Osteoblast (primary cell): ENCODE data around the gene AKAP17A. TPM values are rescaled to one million over a fixed set of nuclear protein-coding genes. Genes with fewer than 3 reads are reported as not detected.

Experiments used
- DNase-seq: peaks from one replicate; pipeline ENCODE4 v3.0.0; 2011; ENCODE audit warnings: low spot score, mixed read lengths; ENCODE audit not compliant: insufficient read length; ENCODE audit errors: missing footprints
- H2AFZ ChIP-seq: 2 replicates; pipeline ENCODE4 v1.6.0; 2011; ENCODE audit warnings: mild to moderate bottlenecking, low read length
- H3K27ac ChIP-seq: 2 replicates; pipeline ENCODE4 v1.5.1; 2011; ENCODE audit warnings: mild to moderate bottlenecking, low read depth, low read length, moderate library complexity
- H3K27me3 ChIP-seq: 2 replicates; pipeline ENCODE4 v1.6.0; 2012; ENCODE audit warnings: mild to moderate bottlenecking, control low read depth, inconsistent platforms, low read length, moderate library complexity; ENCODE audit not compliant: insufficient read depth
- H3K36me3 ChIP-seq: 2 replicates; pipeline ENCODE4 v1.5.1; 2011; ENCODE audit warnings: mild to moderate bottlenecking, low read length, control low read depth, moderate library complexity; ENCODE audit not compliant: insufficient read depth
- H3K4me1 ChIP-seq: 2 replicates; pipeline ENCODE4 v1.5.1; 2011; ENCODE audit warnings: mild to moderate bottlenecking, low read length, control low read depth, moderate library complexity; ENCODE audit not compliant: insufficient read depth
- H3K4me2 ChIP-seq: 2 replicates; pipeline ENCODE4 v1.6.0; 2011; ENCODE audit warnings: mild to moderate bottlenecking, low read length; ENCODE audit not compliant: insufficient read depth
- H3K4me3 ChIP-seq: fragments of 200-600 bp; sonication (generic); 3 replicates; pipeline ENCODE4 v1.5.1; 2012; ENCODE audit warnings: mild to moderate bottlenecking, low read length, inconsistent platforms; ENCODE audit not compliant: insufficient read depth
- H3K79me2 ChIP-seq: 2 replicates; pipeline ENCODE4 v1.6.0; 2012; ENCODE audit warnings: mild to moderate bottlenecking, low read length, control low read depth, inconsistent platforms; ENCODE audit not compliant: insufficient read depth
- H3K9me3 ChIP-seq: 2 replicates; pipeline ENCODE4 v1.5.1; 2011; ENCODE audit warnings: low read depth, low read length, control low read depth
- H4K20me1 ChIP-seq: 2 replicates; pipeline ENCODE4 v1.6.0; 2012; ENCODE audit warnings: mild to moderate bottlenecking, low read length, control low read depth; ENCODE audit not compliant: insufficient read depth
- CTCF ChIP-seq: IDR thresholded peaks from 2 replicates; pipeline ENCODE4 v1.5.1; 2011; ENCODE audit warnings: mild to moderate bottlenecking, low read depth, low read length, moderate library complexity; ENCODE audit errors: extremely low read depth
- total RNA-seq: library from RNA; depleted of rRNA; stranded (reverse); fragments of >200 nt; gene quantifications from 2 replicates; pipeline ENCODE4 v1.2.3, GENCODE V29; 2012

AKAP17A gene
- total RNA-seq, 1 donor = 18.5 TPM

- no peak for TF ChIP-seq CTCF
- peak overlapping the region; percentile 72 for H3K4me2 ChIP-seq
- peaks cover 3% of the 10 kb centered on the region for H3K9me3 ChIP-seq
- no peaks in the 10 kb centered on the region for H4K20me1 ChIP-seq
- no peaks in the 10 kb centered on the region for H3K36me3 ChIP-seq
- H3K27ac ChIP-seq = no peak overlapping the region
- H3K27me3 ChIP-seq = no peaks in the 10 kb centered on the region
- DNase-seq = peak; percentile 26
- H3K79me2 ChIP-seq = no peaks in the 10 kb centered on the region
- H3K4me1 ChIP-seq = no peaks in the 10 kb centered on the region
- H3K4me3 ChIP-seq = peak overlapping the region; percentile 60
- peak overlapping the region; percentile 77 for H2AFZ ChIP-seq
These were observed 58.2 kb downstream of the AKAP17A start for GRCh38 chrX:1649621-1650020.

Other genes starting within 250 kb of the AKAP17A start
- 182 and 203 TPM in 2 replicates for gene SLC25A6, start 199.5 kb upstream of the AKAP17A start, total RNA-seq
- gene ASMTL, start 138.7 kb upstream of the AKAP17A start, total RNA-seq = 22.4 and 24.6 TPM in 2 replicates
- under 0.01 TPM in 1 of 2 replicates, not detected in the other for gene P2RY8, start 54.4 kb upstream of the AKAP17A start, total RNA-seq
- 0.36 TPM in 1 of 2 replicates, not detected in the other for gene ASMT, start 23.5 kb downstream of the AKAP17A start, total RNA-seq